Glomerular visceral epithelial cell (primary cell): ENCODE data around the gene PRLH.

Source experiments
- DNase-seq: peaks from one replicate; pipeline ENCODE4 v3.0.0-alpha.2; 2016; ENCODE audit errors: extremely low spot score

PRLH gene

GRCh38 chr2:237566401-237567235, at the start of gene PRLH:
TSS of gene PRLH (plus strand) at chr2:237566574. CDS start at chr2:237566574, 0 bp downstream.
- no peak for DNase-seq

DNA sequence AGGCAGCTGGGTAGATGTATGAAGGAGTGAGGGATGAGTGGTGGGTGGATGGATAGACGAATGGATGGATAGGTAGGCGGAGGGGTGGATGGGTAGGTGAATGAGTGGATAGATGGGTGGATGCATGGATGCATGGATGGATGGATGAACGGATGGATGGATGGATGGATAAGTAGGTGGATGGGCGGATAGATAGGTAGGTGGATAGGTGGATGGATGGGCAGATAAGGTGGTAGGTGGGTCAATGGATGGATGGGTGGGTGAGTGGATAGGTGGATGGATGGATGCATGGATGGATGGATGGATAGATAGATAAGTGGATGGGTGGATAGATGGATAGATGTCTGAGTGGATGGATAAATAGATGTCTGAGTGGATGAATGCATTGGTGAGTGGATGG, 49.2 kb upstream of the PRLH start:
- no peak for DNase-seq

DNA sequence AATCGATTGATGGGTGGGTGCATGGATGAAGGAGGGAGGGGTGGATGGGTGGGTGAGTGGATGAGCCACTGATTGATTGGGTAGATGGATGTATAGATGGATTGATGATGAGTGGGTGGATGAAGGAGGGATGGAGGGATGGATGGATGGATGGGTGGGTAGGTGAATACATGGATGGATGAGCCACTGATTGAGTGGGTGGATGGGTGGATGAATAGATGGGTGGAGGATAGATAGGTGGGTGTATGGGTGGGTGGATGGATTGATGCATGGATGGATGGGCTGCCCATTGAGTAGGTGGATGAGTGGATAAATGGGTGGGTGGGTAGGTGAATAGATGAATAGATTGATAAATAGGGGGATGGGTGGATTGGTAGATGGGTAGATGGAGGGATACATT, 48.4 kb upstream of the PRLH start:
- no peak for DNase-seq

- no peak for DNase-seq
These were observed 46.7 kb upstream of the PRLH start for GRCh38 chr2:237519506-237520245.

DNA sequence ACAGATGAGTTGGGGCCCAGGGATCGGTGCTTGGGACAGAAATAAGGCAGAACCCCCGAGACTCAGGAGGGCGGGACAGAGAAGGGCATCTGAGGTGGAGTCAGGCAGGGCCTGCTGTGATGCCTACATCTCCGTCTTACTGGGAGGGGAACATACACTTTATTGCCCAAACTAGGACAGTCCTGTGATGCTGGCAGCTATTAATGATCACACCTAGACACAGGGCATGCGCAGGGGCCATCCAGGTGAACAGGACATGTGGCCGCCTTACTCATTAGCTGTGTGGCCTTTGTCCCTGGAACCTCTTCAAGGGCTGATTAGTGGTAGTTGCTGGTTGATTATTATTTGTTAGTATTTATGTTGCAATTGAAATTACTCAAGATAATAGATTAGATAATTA, 46.1 kb upstream of the PRLH start:
- DNase-seq: no peak

GRCh38 chr2:237524631-237525030, 41.7 kb upstream of the PRLH start:
- DNase-seq: no peak

- no peak for DNase-seq
These were observed 40.7 kb upstream of the PRLH start for GRCh38 chr2:237525559-237526157.

- DNase-seq: no peak
These were observed 39.1 kb upstream of the PRLH start for GRCh38 chr2:237527233-237527632.

- no peak for DNase-seq
These were observed 38.6 kb upstream of the PRLH start for GRCh38 chr2:237527766-237528165.

DNA sequence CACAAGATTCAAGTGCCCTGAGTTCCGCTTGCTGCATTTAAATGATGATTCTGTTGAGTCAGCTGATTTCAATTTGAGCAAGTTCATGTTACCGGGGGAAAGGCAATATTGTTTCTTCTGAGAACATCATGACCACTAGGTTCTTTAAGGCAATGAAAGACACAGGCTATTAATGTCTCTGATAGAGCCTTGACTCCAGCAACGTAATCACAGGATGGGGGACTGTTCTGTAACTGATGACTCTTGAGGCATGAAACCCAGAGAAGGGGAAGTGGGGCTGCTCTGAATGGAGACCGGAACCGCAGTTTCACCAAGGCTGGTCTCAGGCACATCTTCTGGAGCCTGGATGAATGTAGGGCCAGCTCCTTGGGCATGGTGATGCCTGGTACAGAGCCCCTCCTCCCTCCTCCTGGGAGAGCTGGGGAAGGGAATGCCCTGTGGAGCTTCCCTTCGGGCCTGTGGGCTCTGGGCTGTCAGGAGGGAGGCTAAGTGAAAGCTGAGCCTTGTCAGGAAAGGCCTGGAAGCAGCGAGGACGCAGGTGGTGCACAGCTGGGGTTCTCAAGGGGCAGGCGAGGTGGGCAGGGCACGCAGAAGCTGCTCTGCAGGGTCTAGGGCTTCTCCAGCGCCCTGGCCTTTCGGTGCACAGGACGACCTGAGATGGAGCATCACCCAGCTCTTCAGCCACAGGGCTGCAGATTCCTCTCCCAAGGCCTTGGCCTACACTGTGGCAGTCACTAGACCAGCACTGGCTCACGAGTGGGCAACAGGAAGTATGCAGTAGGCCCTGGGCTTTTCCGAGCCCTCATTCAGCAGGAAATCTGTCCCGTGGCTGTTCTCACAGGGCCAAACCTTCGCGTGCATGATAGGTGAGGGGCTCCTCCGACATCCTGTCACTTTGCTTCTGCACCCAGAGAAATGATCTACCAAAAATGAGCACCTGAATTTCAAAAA, 36.6 kb upstream of the PRLH start:
- DNase-seq: no peak

DNA sequence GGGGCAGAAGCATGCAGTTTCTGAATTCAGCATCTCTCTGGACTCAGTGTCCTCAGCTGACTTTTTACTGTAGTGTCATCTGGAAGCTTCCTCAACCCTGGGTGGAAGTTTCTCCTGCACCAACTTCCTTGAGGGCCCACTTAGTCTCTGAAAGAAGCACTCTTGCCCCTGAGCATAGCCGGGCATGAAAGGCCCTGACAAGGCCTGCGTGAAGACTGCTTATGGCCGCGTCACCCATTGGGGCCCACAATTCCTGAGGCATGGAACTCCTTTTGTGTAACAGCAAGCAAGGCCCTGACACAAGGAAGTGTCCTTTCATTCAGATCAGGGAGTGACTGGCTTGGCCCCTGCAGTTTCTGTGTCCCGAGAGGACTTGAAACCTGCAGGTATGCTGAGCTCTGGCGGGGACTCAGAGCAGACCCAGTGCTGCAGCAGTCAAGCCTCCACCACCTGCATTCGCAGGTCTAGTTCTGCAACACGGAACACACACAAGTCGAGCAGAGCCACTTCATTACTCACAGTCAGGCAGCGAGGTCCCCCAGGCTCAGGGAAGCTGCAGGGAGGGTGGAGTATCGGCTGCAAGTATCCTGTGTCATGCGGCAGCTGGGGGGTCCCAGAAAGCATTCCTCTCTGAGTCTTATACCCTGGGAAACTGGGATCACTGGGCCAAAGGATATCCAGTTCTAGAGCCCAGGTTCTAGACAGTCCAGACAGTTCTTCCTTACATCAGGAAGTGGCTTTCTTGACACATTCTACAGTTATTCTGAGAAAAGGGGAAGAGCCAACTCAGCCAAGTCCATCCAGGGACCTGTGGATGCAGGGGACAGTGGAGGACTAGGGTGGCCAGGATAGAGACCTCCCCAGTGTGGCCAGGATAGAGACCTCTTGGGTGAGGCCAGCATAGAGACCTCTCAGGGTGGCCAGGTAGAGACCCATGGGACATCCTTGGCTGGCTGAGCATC, 35.6 kb upstream of the PRLH start:
- DNase-seq: no peak

GRCh38 chr2:237532160-237532559, 34.2 kb upstream of the PRLH start:
- DNase-seq: no peak

DNA sequence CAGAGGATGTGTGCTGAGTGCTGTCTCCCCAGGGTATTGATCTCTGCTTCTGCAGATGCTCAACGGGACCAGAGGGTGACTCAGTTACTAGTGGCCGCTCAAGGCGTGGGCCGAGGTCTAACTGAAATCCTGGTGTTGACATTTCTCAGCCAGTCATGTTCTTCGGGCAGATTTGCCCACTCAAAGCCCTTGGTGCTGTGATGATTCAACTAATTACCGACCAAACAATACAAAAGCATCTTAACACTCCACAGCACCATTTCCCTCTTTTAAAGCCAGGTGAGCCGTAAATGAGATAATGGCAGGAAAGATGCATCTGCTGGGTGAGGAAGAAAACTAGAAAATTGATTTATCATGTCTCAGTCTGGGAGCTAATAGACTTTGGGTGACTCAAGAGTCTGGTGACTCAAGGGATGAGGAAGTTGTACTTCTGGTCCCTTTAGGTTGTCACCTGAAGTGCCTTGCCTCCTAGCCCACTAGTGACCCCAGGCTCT, 32.7 kb upstream of the PRLH start:
- DNase-seq: no peak

DNA sequence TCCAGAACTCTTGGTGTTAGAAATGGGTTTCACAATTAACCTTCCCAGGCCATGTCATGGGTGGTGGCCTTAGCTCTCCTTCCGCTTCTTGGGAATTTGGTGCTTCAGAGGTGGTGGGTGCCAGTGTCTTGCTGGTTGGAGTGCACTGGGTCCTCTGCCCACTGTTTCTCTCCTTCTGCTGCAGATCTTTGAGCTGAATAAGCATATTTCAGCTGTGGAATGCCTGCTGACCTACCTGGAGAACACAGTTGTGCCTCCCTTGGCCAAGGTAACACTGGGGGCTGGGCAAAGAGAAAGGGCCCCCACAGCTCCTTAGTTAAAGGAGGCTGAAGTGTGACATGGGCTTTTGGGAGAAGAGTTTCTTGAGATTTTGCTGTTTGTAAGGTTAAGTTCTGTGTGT, 32.0 kb upstream of the PRLH start:
- no peak for DNase-seq

DNA sequence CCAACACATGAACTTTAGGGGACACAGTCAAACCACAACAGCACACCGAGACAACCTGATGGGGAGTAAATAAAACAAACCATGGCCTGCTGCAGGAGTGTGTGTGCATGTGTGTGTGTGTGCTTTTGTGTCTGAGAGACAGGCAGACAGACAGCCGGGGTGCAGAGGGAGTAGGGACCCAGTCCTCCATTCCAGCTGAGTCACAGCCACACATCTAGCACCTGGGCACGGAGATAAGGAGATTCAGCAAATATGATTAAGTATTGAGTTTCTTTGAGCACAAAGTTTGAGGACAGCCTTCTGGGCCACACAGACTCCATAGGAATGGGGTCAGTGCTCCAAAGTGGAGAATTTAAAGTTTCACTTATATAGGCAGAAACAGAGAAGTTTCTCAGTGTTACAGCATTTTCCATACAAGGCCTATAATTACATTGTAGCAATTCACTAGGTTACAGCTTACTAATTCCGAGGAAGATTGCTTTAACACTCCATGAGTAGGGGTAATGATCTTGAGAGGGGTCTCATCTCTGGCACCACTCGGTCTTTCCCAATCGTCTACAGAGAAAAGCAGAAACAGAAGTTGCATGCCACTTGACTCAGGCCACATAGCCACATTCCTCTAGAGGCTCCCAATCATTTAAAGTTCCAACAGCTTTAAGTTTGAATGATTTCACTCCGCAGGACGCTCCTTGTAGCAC, 30.8 kb upstream of the PRLH start:
- DNase-seq: no peak

DNA sequence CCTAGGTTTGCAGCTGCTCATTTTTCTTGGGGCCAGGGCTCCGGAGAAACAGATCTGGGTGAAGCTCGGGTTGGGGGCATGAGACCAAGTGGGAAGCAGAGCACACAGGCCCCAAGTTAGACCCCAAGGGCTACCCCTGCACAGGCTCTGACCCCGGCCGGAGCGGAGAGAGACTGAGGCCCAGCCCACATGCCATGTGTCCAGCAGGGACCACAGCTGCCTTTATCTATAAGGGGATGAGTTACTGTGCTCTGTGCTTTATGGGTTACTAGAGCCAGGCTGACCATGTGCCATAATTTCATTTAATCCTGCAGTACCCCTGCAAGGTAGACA, 30.3 kb upstream of the PRLH start:
- DNase-seq: no peak

GRCh38 chr2:237536617-237537016, 29.8 kb upstream of the PRLH start:
- DNase-seq: no peak

- no peak for DNase-seq
These were observed 28.2 kb upstream of the PRLH start for GRCh38 chr2:237538001-237538720.

- no peak for DNase-seq
These were observed 27.5 kb upstream of the PRLH start for GRCh38 chr2:237538901-237539300.
